Measurements from ENCODE around the gene NKX2-2. TPM values are rescaled to one million over a fixed set of nuclear protein-coding genes. Genes with fewer than 3 reads are reported as not detected.

Gene NKX2-2
- total RNA-seq, 1 donor from 2014 or later = not detected

DNA sequence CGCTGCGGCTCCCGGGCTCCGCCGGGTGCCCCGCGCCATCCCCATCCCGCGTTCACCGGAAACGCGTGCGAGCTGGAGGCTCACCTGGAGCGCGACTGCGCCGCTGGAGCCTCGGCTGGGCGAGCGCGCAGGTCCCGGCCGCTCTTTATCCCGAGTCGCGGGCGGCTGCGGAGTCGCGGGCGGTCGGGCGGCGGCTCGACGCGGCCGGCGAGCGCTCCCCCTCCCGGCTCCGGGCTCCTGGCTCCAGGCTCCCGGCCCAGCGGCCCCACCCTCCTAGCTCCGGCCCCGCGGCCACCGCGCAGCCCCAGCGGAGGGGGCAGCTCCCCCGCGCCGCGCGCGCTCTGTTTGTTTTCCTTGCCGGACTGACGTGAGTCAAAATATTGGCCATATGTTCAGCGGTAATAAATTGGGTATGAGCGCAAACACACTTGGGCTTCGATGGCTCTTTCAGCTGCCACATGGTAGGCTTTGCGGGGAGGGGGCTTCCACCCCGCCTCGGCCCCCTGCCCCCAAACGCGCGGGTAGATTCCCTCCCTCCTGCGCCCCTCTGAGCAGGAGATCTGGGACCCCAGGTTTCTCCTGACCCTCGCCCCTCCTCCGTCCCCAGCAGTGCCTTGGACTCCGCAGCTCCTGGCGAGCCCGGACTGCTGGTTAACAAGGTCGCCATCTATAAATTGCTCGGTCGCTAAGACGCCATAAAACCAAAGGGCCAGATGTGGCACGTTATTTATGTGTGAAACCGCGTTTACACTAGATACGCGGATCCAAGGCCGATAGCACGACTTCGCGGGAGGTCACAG is 8.8 kb upstream of the NKX2-2 start:
- Mint-ChIP-seq H3K27me3 (ENCODE audit: low read depth, unreplicated experiment) (peaks cover 88% of the 10 kb centered on the region), H3K36me3 (ENCODE audit: low read depth, unreplicated experiment) (no peaks in the 10 kb centered on the region), H3K9me3 (ENCODE audit: unreplicated experiment) (peaks cover 40% of the 10 kb centered on the region), H3K4me3 (ENCODE audit: unreplicated experiment) (no peak overlapping the region), H3K27ac (ENCODE audit: unreplicated experiment) (peak overlapping the region; percentile 34), H3K4me1 (ENCODE audit: low read depth, unreplicated experiment) (peaks cover 2% of the 10 kb centered on the region)
- DNase-seq (ENCODE audit: low read depth) = no peak
- peaks cover 73% of the 10 kb centered on the region for H3K27me3 ChIP-seq (ENCODE audit: insufficient read depth, low read length)
- TF ChIP-seq EZH2 (IDR thresholded peaks at IDR 0.05; ENCODE audit: insufficient read depth, low read length) = peak; percentile 42
- TF ChIP-seq, protein P1, sequence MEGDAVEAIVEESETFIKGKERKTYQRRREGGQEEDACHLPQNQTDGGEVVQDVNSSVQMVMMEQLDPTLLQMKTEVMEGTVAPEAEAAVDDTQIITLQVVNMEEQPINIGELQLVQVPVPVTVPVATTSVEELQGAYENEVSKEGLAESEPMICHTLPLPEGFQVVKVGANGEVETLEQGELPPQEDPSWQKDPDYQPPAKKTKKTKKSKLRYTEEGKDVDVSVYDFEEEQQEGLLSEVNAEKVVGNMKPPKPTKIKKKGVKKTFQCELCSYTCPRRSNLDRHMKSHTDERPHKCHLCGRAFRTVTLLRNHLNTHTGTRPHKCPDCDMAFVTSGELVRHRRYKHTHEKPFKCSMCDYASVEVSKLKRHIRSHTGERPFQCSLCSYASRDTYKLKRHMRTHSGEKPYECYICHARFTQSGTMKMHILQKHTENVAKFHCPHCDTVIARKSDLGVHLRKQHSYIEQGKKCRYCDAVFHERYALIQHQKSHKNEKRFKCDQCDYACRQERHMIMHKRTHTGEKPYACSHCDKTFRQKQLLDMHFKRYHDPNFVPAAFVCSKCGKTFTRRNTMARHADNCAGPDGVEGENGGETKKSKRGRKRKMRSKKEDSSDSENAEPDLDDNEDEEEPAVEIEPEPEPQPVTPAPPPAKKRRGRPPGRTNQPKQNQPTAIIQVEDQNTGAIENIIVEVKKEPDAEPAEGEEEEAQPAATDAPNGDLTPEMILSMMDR (IDR thresholded peaks at IDR 0.05; ENCODE audit: insufficient read depth, low read depth, low read length) = no peak
- no peaks in the 10 kb centered on the region for H3K79me2 ChIP-seq (ENCODE audit: insufficient read depth, low read length)
- H3K9ac ChIP-seq (ENCODE audit: low read length) = no peak overlapping the region
- H3K9me3 ChIP-seq (ENCODE audit: insufficient read depth, low read depth, low read length) = peaks cover 4% of the 10 kb centered on the region
- H4K20me1 ChIP-seq (ENCODE audit: insufficient read depth, low read length) = no peaks in the 10 kb centered on the region
- H3K27ac ChIP-seq (ENCODE audit: low read depth, low read length) = no peak overlapping the region
- no peaks in the 10 kb centered on the region for H3K4me1 ChIP-seq (ENCODE audit: insufficient read depth, low read length)
- no peak overlapping the region for H3K4me3 ChIP-seq (ENCODE audit: insufficient read depth, low read depth, low read length)
- no peak overlapping the region for H2AFZ ChIP-seq (ENCODE audit: low read depth, low read length)
- H3K36me3 ChIP-seq (ENCODE audit: insufficient read depth, low read length) = no peaks in the 10 kb centered on the region
- peak overlapping the region; percentile 44 for H3K4me2 ChIP-seq (ENCODE audit: low read length)
- FAIRE-seq = no peak

DNA sequence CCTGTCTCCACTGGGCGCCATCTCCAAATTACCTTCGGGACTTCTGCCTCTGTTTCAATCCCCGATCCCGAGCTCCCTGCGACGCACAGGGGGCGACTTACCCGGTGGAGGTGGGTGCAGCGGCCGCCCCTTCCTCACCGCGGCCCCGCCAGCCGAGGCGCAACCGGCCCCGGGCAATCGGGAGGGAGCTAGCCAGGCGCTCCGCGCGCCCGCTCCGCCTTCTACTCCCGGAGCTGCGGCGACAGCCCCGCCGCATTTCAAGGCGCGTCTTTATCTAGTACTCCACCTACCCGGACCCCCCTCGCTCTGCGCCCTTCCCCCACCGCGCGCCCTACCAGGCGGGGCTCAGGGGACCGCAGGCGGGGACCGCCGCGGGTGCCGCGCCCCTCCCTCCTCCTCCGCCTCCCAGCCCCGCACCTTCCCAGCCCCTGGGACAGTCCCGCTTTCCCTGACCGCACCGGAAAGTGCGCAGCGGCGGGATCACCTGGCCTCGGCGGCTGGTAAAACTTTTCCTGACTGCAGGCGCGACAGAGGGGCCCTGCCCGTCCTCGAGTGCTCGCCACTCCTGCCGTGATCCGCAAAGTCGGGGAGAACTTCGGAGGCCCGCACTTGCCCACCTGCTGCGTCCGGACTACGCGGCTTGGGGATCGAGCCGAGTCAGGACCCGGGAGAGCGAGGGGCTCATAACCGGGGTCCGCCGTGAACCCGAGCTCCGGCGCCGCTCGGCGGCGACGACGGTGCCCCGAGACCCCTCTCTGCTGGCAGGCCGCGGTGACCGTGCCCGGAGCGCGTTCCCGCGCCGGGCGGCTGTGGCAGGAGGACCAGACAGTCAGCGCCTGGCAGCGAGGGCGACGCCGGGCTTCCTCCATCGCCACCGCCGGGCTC is 8.0 kb upstream of the NKX2-2 start:
- DNase-seq (ENCODE audit: low read depth) (no peak), FAIRE-seq (no peak)
- peaks cover 4% of the 10 kb centered on the region for H3K9me3 ChIP-seq (ENCODE audit: insufficient read depth, low read depth, low read length)
- TF ChIP-seq, protein P1 (IDR thresholded peaks at IDR 0.05; ENCODE audit: insufficient read depth, low read depth, low read length) = no peak
- peak; percentile 88 for TF ChIP-seq EZH2 (IDR thresholded peaks at IDR 0.05; ENCODE audit: insufficient read depth, low read length)
- no peak overlapping the region for H3K9ac ChIP-seq (ENCODE audit: low read length)
- H3K4me1 ChIP-seq (ENCODE audit: insufficient read depth, low read length) = no peaks in the 10 kb centered on the region
- H4K20me1 ChIP-seq (ENCODE audit: insufficient read depth, low read length) = no peaks in the 10 kb centered on the region
- H3K36me3 Mint-ChIP-seq (ENCODE audit: low read depth, unreplicated experiment) = no peaks in the 10 kb centered on the region
- H3K36me3 ChIP-seq (ENCODE audit: insufficient read depth, low read length) = no peaks in the 10 kb centered on the region
- no peak overlapping the region for H3K27ac ChIP-seq (ENCODE audit: low read depth, low read length)
- H3K27me3 ChIP-seq (ENCODE audit: insufficient read depth, low read length) = peaks cover 81% of the 10 kb centered on the region
- no peak overlapping the region for H3K4me3 Mint-ChIP-seq (ENCODE audit: unreplicated experiment)
- no peaks in the 10 kb centered on the region for H3K79me2 ChIP-seq (ENCODE audit: insufficient read depth, low read length)
- peaks cover 41% of the 10 kb centered on the region for H3K9me3 Mint-ChIP-seq (ENCODE audit: unreplicated experiment)
- no peak overlapping the region for H2AFZ ChIP-seq (ENCODE audit: low read depth, low read length)
- H3K4me3 ChIP-seq (ENCODE audit: insufficient read depth, low read depth, low read length) = no peak overlapping the region
- H3K27me3 Mint-ChIP-seq (ENCODE audit: low read depth, unreplicated experiment) = peaks cover 88% of the 10 kb centered on the region
- H3K4me1 Mint-ChIP-seq (ENCODE audit: low read depth, unreplicated experiment) = peaks cover 2% of the 10 kb centered on the region
- no peak overlapping the region for H3K27ac Mint-ChIP-seq (ENCODE audit: unreplicated experiment)
- peak overlapping the region; percentile 44 for H3K4me2 ChIP-seq (ENCODE audit: low read length)

Data from astrocyte (in vitro differentiated cells and primary cell).